ENCODE data around the gene MAGI2. TPM values are rescaled to one million over a fixed set of nuclear protein-coding genes. Genes with fewer than 3 reads are reported as not detected.

MAGI2 gene
- total RNA-seq, 1 donor from 2014 or later, result 11.4 TPM

GRCh38 chr7:78406531-78406930 is 1046.9 kb downstream of the MAGI2 start:
- Mint-ChIP-seq H3K4me3 (ENCODE audit: low read depth) (no peak overlapping the region), H3K27ac (no peak overlapping the region), H3K36me3 (ENCODE audit: insufficient read depth) (peaks cover 2% of the 10 kb centered on the region), H3K9me3 (ENCODE audit: low read depth) (peaks cover 8% of the 10 kb centered on the region), H3K4me1 (ENCODE audit: low read depth) (no peaks in the 10 kb centered on the region), H3K27me3 (no peaks in the 10 kb centered on the region)
- no peak for DNase-seq (ENCODE audit: low spot score, unreplicated experiment)
- no peak for TF ChIP-seq CTCF (IDR thresholded peaks at IDR 0.05; ENCODE audit: unreplicated experiment)

GRCh38 chr7:78402096-78402495 is 1051.4 kb downstream of the MAGI2 start:
- Mint-ChIP-seq H3K27me3 (no peaks in the 10 kb centered on the region), H3K9me3 (ENCODE audit: low read depth) (peaks cover 8% of the 10 kb centered on the region), H3K27ac (no peak overlapping the region), H3K4me1 (ENCODE audit: low read depth) (peaks cover 1% of the 10 kb centered on the region), H3K4me3 (ENCODE audit: low read depth) (no peak overlapping the region), H3K36me3 (ENCODE audit: insufficient read depth) (peaks cover 2% of the 10 kb centered on the region)
- no peak for DNase-seq (ENCODE audit: low spot score, unreplicated experiment)
- no peak for TF ChIP-seq CTCF (IDR thresholded peaks at IDR 0.05; ENCODE audit: unreplicated experiment)

GRCh38 chr7:78400038-78400437 is 1053.4 kb downstream of the MAGI2 start:
- no peak overlapping the region for H3K4me3 Mint-ChIP-seq (ENCODE audit: low read depth)
- no peak overlapping the region for H3K27ac Mint-ChIP-seq
- H3K4me1 Mint-ChIP-seq (ENCODE audit: low read depth), result peaks cover 1% of the 10 kb centered on the region
- no peak for TF ChIP-seq CTCF (IDR thresholded peaks at IDR 0.05; ENCODE audit: unreplicated experiment)
- no peaks in the 10 kb centered on the region for H3K27me3 Mint-ChIP-seq
- H3K9me3 Mint-ChIP-seq (ENCODE audit: low read depth), result peaks cover 8% of the 10 kb centered on the region
- DNase-seq (ENCODE audit: low spot score, unreplicated experiment), result no peak
- H3K36me3 Mint-ChIP-seq (ENCODE audit: insufficient read depth), result peaks cover 2% of the 10 kb centered on the region

- Mint-ChIP-seq H3K36me3 (ENCODE audit: insufficient read depth) (peaks cover 1% of the 10 kb centered on the region), H3K27me3 (no peaks in the 10 kb centered on the region), H3K4me3 (ENCODE audit: low read depth) (no peak overlapping the region), H3K9me3 (ENCODE audit: low read depth) (peaks cover 5% of the 10 kb centered on the region), H3K4me1 (ENCODE audit: low read depth) (peaks cover 1% of the 10 kb centered on the region), H3K27ac (no peak overlapping the region)
- TF ChIP-seq CTCF (IDR thresholded peaks at IDR 0.05; ENCODE audit: unreplicated experiment), result no peak
- no peak for DNase-seq (ENCODE audit: low spot score, unreplicated experiment)
These were observed 1054.3 kb downstream of the MAGI2 start for GRCh38 chr7:78399033-78399769.

- Mint-ChIP-seq H3K4me3 (ENCODE audit: low read depth) (no peak overlapping the region), H3K27ac (no peak overlapping the region), H3K36me3 (ENCODE audit: insufficient read depth) (no peaks in the 10 kb centered on the region), H3K4me1 (ENCODE audit: low read depth) (peaks cover 1% of the 10 kb centered on the region), H3K27me3 (no peaks in the 10 kb centered on the region), H3K9me3 (ENCODE audit: low read depth) (peaks cover under 1% of the 10 kb centered on the region)
- no peak for TF ChIP-seq CTCF (IDR thresholded peaks at IDR 0.05; ENCODE audit: unreplicated experiment)
- no peak for DNase-seq (ENCODE audit: low spot score, unreplicated experiment)
These were observed 1054.9 kb downstream of the MAGI2 start for GRCh38 chr7:78398576-78398975.
